Activated T-helper 17 cell treated with anti-CD3 and anti-CD28 coated beads, Interleukin-2, amount 50 U/mL, for 72 hours (primary cell): ENCODE measurements around the gene PPP2R1A. TPM values are rescaled to one million over a fixed set of nuclear protein-coding genes. Genes with fewer than 3 reads are reported as not detected.

Experiments used
- ATAC-seq: fragments of 150-1000 bp; cut with Tn5 transposase; replicated peaks from 2 replicates; pipeline ENCODE4 v1.10.0; 2021; ENCODE audit warnings: mild to moderate bottlenecking, moderate library complexity
- H3K27ac Mint-ChIP-seq: one replicate; pipeline ENCODE4 v1.8.0; 2022; ENCODE audit warnings: mixed read lengths
- H3K27me3 Mint-ChIP-seq: one replicate; pipeline ENCODE4 v1.8.0; 2022; ENCODE audit warnings: mixed read lengths
- H3K36me3 Mint-ChIP-seq: one replicate; pipeline ENCODE4 v1.8.0; 2022; ENCODE audit warnings: low read depth, mild to moderate bottlenecking, mixed read lengths
- H3K4me1 Mint-ChIP-seq: one replicate; pipeline ENCODE4 v1.8.0; 2022; ENCODE audit warnings: mixed read lengths
- H3K4me3 Mint-ChIP-seq: one replicate; pipeline ENCODE4 v1.8.0; 2022; ENCODE audit warnings: mild to moderate bottlenecking, mixed read lengths
- H3K9me3 Mint-ChIP-seq: one replicate; pipeline ENCODE4 v1.8.0; 2022; ENCODE audit warnings: mixed read lengths
- total RNA-seq, 2 donors: library from RNA; stranded (reverse); gene quantifications; one replicate each; pipeline ENCODE4 v1.2.3, GENCODE V29; 2022

Gene PPP2R1A
- total RNA-seq, 2 donors from 2014 or later = 165 to 201 TPM

GRCh38 chr19:52217576-52217975 lies 27.7 kb downstream of the PPP2R1A start:
- Mint-ChIP-seq H3K36me3 (peaks cover 100% of the 10 kb centered on the region), H3K27me3 (no peaks in the 10 kb centered on the region), H3K27ac (peak overlapping the region; percentile 18), H3K9me3 (no peaks in the 10 kb centered on the region), H3K4me1 (peaks cover 6% of the 10 kb centered on the region), H3K4me3 (no peak overlapping the region)
- ATAC-seq = no peak

- no peaks in the 10 kb centered on the region for H3K27me3 Mint-ChIP-seq
- H3K4me3 Mint-ChIP-seq = no peak overlapping the region
- H3K27ac Mint-ChIP-seq = no peak overlapping the region
- peaks cover 100% of the 10 kb centered on the region for H3K36me3 Mint-ChIP-seq
- no peak for ATAC-seq
- H3K9me3 Mint-ChIP-seq = no peaks in the 10 kb centered on the region
- H3K4me1 Mint-ChIP-seq = peaks cover 6% of the 10 kb centered on the region
Measured at GRCh38 chr19:52219611-52220010, 29.8 kb downstream of the PPP2R1A start.

- peak overlapping the region; percentile 77 for H3K27ac Mint-ChIP-seq
- no peaks in the 10 kb centered on the region for H3K9me3 Mint-ChIP-seq
- no peak overlapping the region for H3K4me3 Mint-ChIP-seq
- H3K4me1 Mint-ChIP-seq = peaks cover 6% of the 10 kb centered on the region
- ATAC-seq = no peak
- peaks cover 100% of the 10 kb centered on the region for H3K36me3 Mint-ChIP-seq
- H3K27me3 Mint-ChIP-seq = no peaks in the 10 kb centered on the region
Measured at GRCh38 chr19:52221031-52221430, 31.2 kb downstream of the PPP2R1A start.

GRCh38 chr19:52221831-52222375 lies 32.1 kb downstream of the PPP2R1A start:
- ATAC-seq = no peak
- Mint-ChIP-seq H3K27ac (peak overlapping the region; percentile 48), H3K27me3 (no peaks in the 10 kb centered on the region), H3K4me1 (peaks cover 9% of the 10 kb centered on the region), H3K36me3 (peaks cover 100% of the 10 kb centered on the region), H3K4me3 (no peak overlapping the region), H3K9me3 (no peaks in the 10 kb centered on the region)

GRCh38 chr19:52224211-52224610 lies 34.4 kb downstream of the PPP2R1A start:
- H3K27ac Mint-ChIP-seq = peak overlapping the region; percentile 15
- peaks cover 95% of the 10 kb centered on the region for H3K36me3 Mint-ChIP-seq
- no peaks in the 10 kb centered on the region for H3K27me3 Mint-ChIP-seq
- H3K9me3 Mint-ChIP-seq = no peaks in the 10 kb centered on the region
- H3K4me3 Mint-ChIP-seq = no peak overlapping the region
- no peak for ATAC-seq
- H3K4me1 Mint-ChIP-seq = peaks cover 7% of the 10 kb centered on the region

GRCh38 chr19:52226652-52227051 lies 36.8 kb downstream of the PPP2R1A start:
- Mint-ChIP-seq H3K4me3 (peak overlapping the region; percentile 60), H3K27me3 (no peaks in the 10 kb centered on the region), H3K27ac (peak overlapping the region; percentile 82), H3K36me3 (peaks cover 71% of the 10 kb centered on the region), H3K9me3 (no peaks in the 10 kb centered on the region), H3K4me1 (peaks cover 7% of the 10 kb centered on the region)
- ATAC-seq = peak; percentile 91

GRCh38 chr19:52227196-52227940 lies 37.5 kb downstream of the PPP2R1A start:
- peak; percentile 48 for ATAC-seq
- peaks cover 7% of the 10 kb centered on the region for H3K4me1 Mint-ChIP-seq
- no peaks in the 10 kb centered on the region for H3K9me3 Mint-ChIP-seq
- peak overlapping the region; percentile 82 for H3K27ac Mint-ChIP-seq
- H3K4me3 Mint-ChIP-seq = peak overlapping the region; percentile 60
- H3K27me3 Mint-ChIP-seq = no peaks in the 10 kb centered on the region
- peaks cover 64% of the 10 kb centered on the region for H3K36me3 Mint-ChIP-seq

- H3K36me3 Mint-ChIP-seq = peaks cover 58% of the 10 kb centered on the region
- peaks cover 7% of the 10 kb centered on the region for H3K4me1 Mint-ChIP-seq
- no peak for ATAC-seq
- peak overlapping the region; percentile 60 for H3K4me3 Mint-ChIP-seq
- H3K27me3 Mint-ChIP-seq = no peaks in the 10 kb centered on the region
- H3K27ac Mint-ChIP-seq = peak overlapping the region; percentile 82
- no peaks in the 10 kb centered on the region for H3K9me3 Mint-ChIP-seq
Measured at GRCh38 chr19:52227980-52228379, 38.1 kb downstream of the PPP2R1A start.

- Mint-ChIP-seq H3K4me3 (no peak overlapping the region), H3K36me3 (peaks cover 42% of the 10 kb centered on the region), H3K4me1 (peaks cover 7% of the 10 kb centered on the region), H3K27me3 (no peaks in the 10 kb centered on the region), H3K9me3 (no peaks in the 10 kb centered on the region), H3K27ac (no peak overlapping the region)
- ATAC-seq = no peak
Measured at GRCh38 chr19:52229524-52229923, 39.7 kb downstream of the PPP2R1A start.

- peak overlapping the region; percentile 49 for H3K27ac Mint-ChIP-seq
- no peaks in the 10 kb centered on the region for H3K27me3 Mint-ChIP-seq
- peaks cover 31% of the 10 kb centered on the region for H3K36me3 Mint-ChIP-seq
- H3K4me1 Mint-ChIP-seq = peaks cover 13% of the 10 kb centered on the region
- ATAC-seq = no peak
- H3K9me3 Mint-ChIP-seq = no peaks in the 10 kb centered on the region
- H3K4me3 Mint-ChIP-seq = no peak overlapping the region
Measured at GRCh38 chr19:52230685-52231084, 40.8 kb downstream of the PPP2R1A start.

GRCh38 chr19:52231154-52231910 lies 41.5 kb downstream of the PPP2R1A start:
- peaks cover 24% of the 10 kb centered on the region for H3K36me3 Mint-ChIP-seq
- H3K4me1 Mint-ChIP-seq = peaks cover 13% of the 10 kb centered on the region
- H3K4me3 Mint-ChIP-seq = no peak overlapping the region
- peak overlapping the region; percentile 49 for H3K27ac Mint-ChIP-seq
- no peaks in the 10 kb centered on the region for H3K9me3 Mint-ChIP-seq
- no peaks in the 10 kb centered on the region for H3K27me3 Mint-ChIP-seq
- no peak for ATAC-seq

GRCh38 chr19:52234406-52234805 lies 44.6 kb downstream of the PPP2R1A start:
- Mint-ChIP-seq H3K9me3 (no peaks in the 10 kb centered on the region), H3K27me3 (no peaks in the 10 kb centered on the region), H3K36me3 (no peaks in the 10 kb centered on the region), H3K4me3 (no peak overlapping the region), H3K27ac (peak overlapping the region; percentile 26), H3K4me1 (peaks cover 6% of the 10 kb centered on the region)
- no peak for ATAC-seq

GRCh38 chr19:52237197-52237596 lies 47.3 kb downstream of the PPP2R1A start:
- H3K4me1 Mint-ChIP-seq = peaks cover 6% of the 10 kb centered on the region
- no peaks in the 10 kb centered on the region for H3K9me3 Mint-ChIP-seq
- ATAC-seq = no peak
- no peak overlapping the region for H3K4me3 Mint-ChIP-seq
- no peaks in the 10 kb centered on the region for H3K27me3 Mint-ChIP-seq
- H3K27ac Mint-ChIP-seq = no peak overlapping the region
- H3K36me3 Mint-ChIP-seq = no peaks in the 10 kb centered on the region

GRCh38 chr19:52237771-52238400 lies 48.0 kb downstream of the PPP2R1A start:
- Mint-ChIP-seq H3K4me1 (peaks cover 6% of the 10 kb centered on the region), H3K27me3 (no peaks in the 10 kb centered on the region), H3K27ac (no peak overlapping the region), H3K36me3 (no peaks in the 10 kb centered on the region), H3K4me3 (no peak overlapping the region), H3K9me3 (no peaks in the 10 kb centered on the region)
- peak; percentile 70 for ATAC-seq
